SH-SY5Y (cell line): ENCODE measurements around the gene STARD7.

Experiments used
- GATA2 ChIP-seq: IDR thresholded peaks from 2 replicates; pipeline ENCODE4 v1.6.1; 2011; ENCODE audit warnings: mild to moderate bottlenecking, low read depth, low read length
- GATA3 ChIP-seq: IDR thresholded peaks from 2 replicates; pipeline ENCODE4 v1.6.1; 2011; ENCODE audit warnings: low read depth, mild to moderate bottlenecking, low read length, moderate library complexity

DNA sequence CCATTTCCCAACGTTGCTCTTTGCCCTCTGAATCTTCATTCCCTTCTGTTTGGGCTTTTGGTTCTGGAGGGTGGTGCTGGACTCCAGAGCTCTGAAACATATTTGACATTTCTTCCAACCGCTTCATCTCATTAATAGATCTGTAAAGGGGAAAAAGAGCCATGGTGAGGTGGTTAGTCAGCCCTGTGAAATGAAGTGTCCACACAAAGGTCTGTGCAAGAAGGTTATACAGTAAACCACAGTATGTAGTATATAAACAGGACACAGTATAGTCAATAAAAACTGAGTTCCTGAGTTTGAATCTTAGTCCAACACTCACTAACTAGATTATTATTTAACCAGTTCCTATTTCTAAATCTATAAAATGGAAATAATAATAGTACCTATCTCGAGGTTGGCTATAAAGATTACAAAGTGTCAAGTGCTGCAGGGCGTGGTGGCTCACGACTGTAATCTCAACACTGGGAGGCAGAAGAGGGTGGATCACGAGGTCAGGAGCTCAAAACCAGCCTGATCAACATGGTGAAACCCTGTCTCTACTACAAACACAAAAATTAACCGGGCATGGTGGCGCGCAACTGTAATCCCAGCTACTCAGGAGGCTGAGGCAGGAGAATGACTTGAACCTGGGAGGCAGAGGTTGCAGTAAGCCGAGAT is 13.1 kb downstream of the STARD7 start:
- TF ChIP-seq GATA2, result no peak
- TF ChIP-seq GATA3, result no peak
